OCI-LY1 (cell line): ENCODE measurements around the gene CHGA.

Source experiments
- H2AFZ ChIP-seq: fragments of 200-600 bp; sonication (generic), shearing (Covaris generic); 2 replicates; pipeline ENCODE4 v1.6.0; 2014; ENCODE audit warnings: antibody characterized with exemption, mild to moderate bottlenecking, low read length
- H3F3A ChIP-seq: fragments of 200-600 bp; sonication (generic), shearing (Covaris generic); 2 replicates; pipeline ENCODE4 v1.6.0; 2014; ENCODE audit warnings: mild to moderate bottlenecking, antibody characterized with exemption, low read length, moderate library complexity; ENCODE audit not compliant: insufficient read depth
- H3K27ac ChIP-seq: fragments of 200-600 bp; sonication (generic); 2 replicates; pipeline ENCODE4 v1.5.1; 2014; ENCODE audit warnings: low read length, mixed run types, mild to moderate bottlenecking, low read depth; ENCODE audit not compliant: poor library complexity, severe bottlenecking
- H3K27me3 ChIP-seq: fragments of 200-600 bp; sonication (generic); 2 replicates; pipeline ENCODE4 v1.6.0; 2014; ENCODE audit warnings: antibody characterized with exemption, mild to moderate bottlenecking, low read length, moderate library complexity; ENCODE audit not compliant: insufficient read depth
- H3K36me3 ChIP-seq: fragments of 200-600 bp; sonication (generic); 2 replicates; pipeline ENCODE4 v1.6.1; 2014; ENCODE audit warnings: mild to moderate bottlenecking, antibody characterized with exemption, low read length, moderate library complexity, mixed read lengths; ENCODE audit not compliant: insufficient read depth
- H3K4me1 ChIP-seq: fragments of 200-600 bp; sonication (generic); 2 replicates; pipeline ENCODE4 v1.5.1; 2014; ENCODE audit warnings: mild to moderate bottlenecking, low read length, moderate library complexity; ENCODE audit not compliant: insufficient read depth, severe bottlenecking
- H3K4me2 ChIP-seq: fragments of 200-600 bp; sonication (generic), shearing (Covaris generic); 2 replicates; pipeline ENCODE4 v1.6.1; 2014; ENCODE audit warnings: low read length
- H3K4me3 ChIP-seq: fragments of 200-600 bp; sonication (generic); 2 replicates; pipeline ENCODE4 v1.5.1; 2014; ENCODE audit warnings: low read length, low read depth, mild to moderate bottlenecking, mixed read lengths; ENCODE audit not compliant: poor library complexity, severe bottlenecking
- H3K79me2 ChIP-seq: fragments of 200-600 bp; shearing (Covaris generic); 2 replicates; pipeline ENCODE4 v1.6.1; 2016; ENCODE audit warnings: mixed run types, low read length, mixed read lengths; ENCODE audit not compliant: insufficient read depth
- H3K9ac ChIP-seq: fragments of 200-600 bp; sonication (generic), shearing (Covaris generic); 2 replicates; pipeline ENCODE4 v1.6.1; 2014; ENCODE audit warnings: mild to moderate bottlenecking, low read length, mixed read lengths
- H3K9me2 ChIP-seq: fragments of 200-600 bp; sonication (generic), shearing (Covaris generic); 2 replicates; pipeline ENCODE4 v1.6.1; 2014; ENCODE audit warnings: low read depth, mild to moderate bottlenecking, low read length, mixed read lengths
- H3K9me3 ChIP-seq: fragments of 200-600 bp; shearing (Covaris generic); 2 replicates; pipeline ENCODE4 v1.6.1; 2014; ENCODE audit warnings: low read length, mixed read lengths
- H4K20me1 ChIP-seq: fragments of 200-600 bp; sonication (generic), shearing (Covaris generic); 2 replicates; pipeline ENCODE4 v1.6.0; 2016; ENCODE audit warnings: mild to moderate bottlenecking, low read length; ENCODE audit not compliant: insufficient read depth
- EZH2 ChIP-seq: fragments of 200-600 bp; sonication (generic), shearing (Covaris generic); IDR thresholded peaks from 2 replicates; pipeline ENCODE4 v1.8.0; 2017; ENCODE audit warnings: borderline replicate concordance, mixed run types, mild to moderate bottlenecking, antibody characterized with exemption, low read length, moderate library complexity, mixed read lengths
- TF ChIP-seq, protein P1 (sequence below): fragments of 200-600 bp; sonication (generic), shearing (Covaris generic); IDR thresholded peaks from 2 replicates; pipeline ENCODE4 v1.5.1; 2017; ENCODE audit warnings: mild to moderate bottlenecking, antibody characterized with exemption, low read length, moderate library complexity, mixed read lengths

The CHGA gene

GRCh38 chr14:92887157-92887556, 35.8 kb upstream of the CHGA start:
- H3K4me2 ChIP-seq, result no peak overlapping the region
- H4K20me1 ChIP-seq, result no peaks in the 10 kb centered on the region
- H3K4me3 ChIP-seq, result no peak overlapping the region
- no peaks in the 10 kb centered on the region for H3K4me1 ChIP-seq
- H3K9me3 ChIP-seq, result no peaks in the 10 kb centered on the region
- no peak overlapping the region for H3K9ac ChIP-seq
- H2AFZ ChIP-seq, result no peak overlapping the region
- no peak for TF ChIP-seq EZH2
- H3K9me2 ChIP-seq, result no peaks in the 10 kb centered on the region
- no peaks in the 10 kb centered on the region for H3K79me2 ChIP-seq
- H3F3A ChIP-seq, result no peaks in the 10 kb centered on the region
- H3K27ac ChIP-seq, result no peak overlapping the region
- H3K36me3 ChIP-seq, result no peaks in the 10 kb centered on the region
- peaks cover 4% of the 10 kb centered on the region; the same call in 1 of the 2 replicates for H3K27me3 ChIP-seq

GRCh38 chr14:92888896-92889295, 34.1 kb upstream of the CHGA start:
- Histone ChIP-seq H3K9ac (no peak overlapping the region), H3K36me3 (no peaks in the 10 kb centered on the region), H3K4me3 (no peak overlapping the region), H4K20me1 (no peaks in the 10 kb centered on the region), H3K9me3 (no peaks in the 10 kb centered on the region), H3K4me1 (no peaks in the 10 kb centered on the region), H3K79me2 (no peaks in the 10 kb centered on the region), H3K9me2 (no peaks in the 10 kb centered on the region), H3K27ac (no peak overlapping the region), H3F3A (no peaks in the 10 kb centered on the region), H3K4me2 (no peak overlapping the region), H3K27me3 (no peaks in the 10 kb centered on the region), H2AFZ (no peak overlapping the region)
- TF ChIP-seq, protein P1, sequence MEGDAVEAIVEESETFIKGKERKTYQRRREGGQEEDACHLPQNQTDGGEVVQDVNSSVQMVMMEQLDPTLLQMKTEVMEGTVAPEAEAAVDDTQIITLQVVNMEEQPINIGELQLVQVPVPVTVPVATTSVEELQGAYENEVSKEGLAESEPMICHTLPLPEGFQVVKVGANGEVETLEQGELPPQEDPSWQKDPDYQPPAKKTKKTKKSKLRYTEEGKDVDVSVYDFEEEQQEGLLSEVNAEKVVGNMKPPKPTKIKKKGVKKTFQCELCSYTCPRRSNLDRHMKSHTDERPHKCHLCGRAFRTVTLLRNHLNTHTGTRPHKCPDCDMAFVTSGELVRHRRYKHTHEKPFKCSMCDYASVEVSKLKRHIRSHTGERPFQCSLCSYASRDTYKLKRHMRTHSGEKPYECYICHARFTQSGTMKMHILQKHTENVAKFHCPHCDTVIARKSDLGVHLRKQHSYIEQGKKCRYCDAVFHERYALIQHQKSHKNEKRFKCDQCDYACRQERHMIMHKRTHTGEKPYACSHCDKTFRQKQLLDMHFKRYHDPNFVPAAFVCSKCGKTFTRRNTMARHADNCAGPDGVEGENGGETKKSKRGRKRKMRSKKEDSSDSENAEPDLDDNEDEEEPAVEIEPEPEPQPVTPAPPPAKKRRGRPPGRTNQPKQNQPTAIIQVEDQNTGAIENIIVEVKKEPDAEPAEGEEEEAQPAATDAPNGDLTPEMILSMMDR, result no peak
- TF ChIP-seq EZH2, result no peak

DNA sequence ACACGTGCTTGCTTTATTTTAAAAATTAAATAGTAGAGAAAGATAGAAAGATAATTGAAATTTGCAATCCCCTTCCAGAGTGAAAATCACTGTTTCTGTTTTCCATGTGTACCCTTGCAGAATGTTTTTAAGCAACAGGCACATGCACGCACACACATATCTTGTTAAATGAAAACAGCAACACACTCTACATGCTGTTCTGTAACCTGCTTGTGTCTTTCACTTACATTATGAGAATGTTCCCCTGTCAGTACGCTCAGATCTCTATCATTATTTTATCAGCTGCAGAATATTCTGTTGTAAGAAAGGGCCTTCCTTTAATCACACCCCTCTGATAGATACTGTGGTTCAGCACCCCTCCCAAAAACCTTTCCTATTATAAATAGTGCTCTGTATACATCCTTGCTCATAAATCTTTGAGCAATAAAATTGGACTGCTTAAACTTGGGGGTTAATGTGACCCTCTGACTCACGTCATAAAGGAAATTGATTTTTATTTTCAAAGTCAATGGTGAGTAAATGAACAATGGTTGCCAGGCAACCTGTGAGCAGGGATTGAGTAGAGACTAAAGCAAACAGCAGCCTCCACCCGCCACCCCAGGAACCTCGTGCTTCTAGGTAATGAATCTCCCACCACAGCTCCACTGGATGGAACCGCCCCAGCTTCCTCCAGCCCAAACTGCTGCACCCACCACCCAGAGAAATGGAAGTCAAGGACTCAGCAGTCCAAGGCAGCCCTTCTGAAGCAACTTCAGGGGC, 31.9 kb upstream of the CHGA start:
- TF ChIP-seq, protein P1, result no peak
- TF ChIP-seq EZH2, result no peak
- H3K4me1 ChIP-seq, result no peaks in the 10 kb centered on the region
- H3K9me2 ChIP-seq, result no peaks in the 10 kb centered on the region
- no peaks in the 10 kb centered on the region for H3F3A ChIP-seq
- no peak overlapping the region for H3K4me3 ChIP-seq
- H4K20me1 ChIP-seq, result no peaks in the 10 kb centered on the region
- no peaks in the 10 kb centered on the region for H3K36me3 ChIP-seq
- no peak overlapping the region for H3K27ac ChIP-seq
- 0 out of 2 replicates have a peak, but pooled peaks cover 4% of the 10 kb centered on the region for H3K27me3 ChIP-seq
- H3K9ac ChIP-seq, result no peak overlapping the region
- no peak overlapping the region for H3K4me2 ChIP-seq
- no peaks in the 10 kb centered on the region for H3K79me2 ChIP-seq
- no peak overlapping the region for H2AFZ ChIP-seq
- no peaks in the 10 kb centered on the region for H3K9me3 ChIP-seq

DNA sequence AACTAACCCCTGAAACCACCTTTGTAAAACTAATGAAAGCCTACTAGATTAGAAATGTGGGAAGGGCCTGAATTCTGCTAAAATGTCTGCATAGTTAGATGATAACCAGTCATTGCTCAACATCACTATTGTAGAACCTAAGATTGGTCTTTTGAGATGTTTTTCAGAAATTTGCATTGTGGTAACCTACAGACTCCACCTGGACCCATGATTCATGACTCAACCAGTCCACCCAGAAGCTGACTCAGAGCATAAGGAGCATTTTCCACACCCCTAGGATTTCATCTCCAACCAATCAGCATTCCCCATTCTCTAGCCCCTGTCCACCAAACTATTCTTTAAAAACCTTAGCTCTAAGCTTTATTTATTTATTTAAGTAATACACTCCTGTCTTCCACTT, 30.4 kb upstream of the CHGA start:
- H3K4me2 ChIP-seq, result no peak overlapping the region
- no peaks in the 10 kb centered on the region for H3K79me2 ChIP-seq
- no peaks in the 10 kb centered on the region for H4K20me1 ChIP-seq
- no peaks in the 10 kb centered on the region for H3K9me3 ChIP-seq
- H3F3A ChIP-seq, result no peaks in the 10 kb centered on the region
- H3K4me3 ChIP-seq, result no peak overlapping the region
- H2AFZ ChIP-seq, result no peak overlapping the region
- no peaks in the 10 kb centered on the region for H3K9me2 ChIP-seq
- no peaks in the 10 kb centered on the region for H3K36me3 ChIP-seq
- no peaks in the 10 kb centered on the region for H3K4me1 ChIP-seq
- no peak for TF ChIP-seq EZH2
- TF ChIP-seq, protein P1, result no peak
- H3K27ac ChIP-seq, result no peak overlapping the region
- 0 out of 2 replicates have a peak, but pooled peaks cover 4% of the 10 kb centered on the region for H3K27me3 ChIP-seq
- no peak overlapping the region for H3K9ac ChIP-seq
